GM18508 (cell line): ENCODE results near the gene ECEL1.
"Not testable (repeated sequence)": the region's sequence is repeated elsewhere in the genome, so short reads cannot be mapped to it uniquely, and the experiment has no call there.

Source experiments
- ATAC-seq: cut with Tn5 transposase; IDR thresholded peaks from one replicate; pipeline ENCODE4 v1.9.1; 2021; ENCODE audit warnings: moderate number of reproducible peaks; ENCODE audit not compliant: insufficient read depth, unreplicated experiment

Gene ECEL1

GRCh38 chr2:232487385-232488096 is at the start of gene ECEL1:
Gene ECEL1 (minus strand): TSS chr2:232487834. CDS start chr2:232486653, 1,181 bp downstream.
- ATAC-seq, result no peak

DNA sequence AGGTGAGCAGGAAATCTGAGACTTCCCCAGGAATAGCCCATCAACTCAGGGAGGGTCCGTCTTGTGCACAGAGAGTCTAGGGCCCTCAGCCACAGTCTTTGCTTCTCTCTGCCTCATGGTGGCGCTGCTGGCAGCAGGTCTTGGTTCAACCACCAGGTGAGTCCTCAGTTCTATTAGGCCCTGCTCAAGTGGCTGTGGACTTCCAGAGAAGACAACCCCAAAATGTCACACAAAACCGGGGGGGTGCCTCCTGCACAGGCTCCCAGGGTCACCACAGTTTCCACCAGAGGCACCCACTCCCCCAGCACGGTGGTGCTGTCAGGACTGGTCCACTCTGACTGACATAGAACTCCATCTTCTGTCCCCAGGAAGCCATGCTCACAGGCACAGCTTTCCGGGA is 49.4 kb upstream of the ECEL1 start:
- ATAC-seq, result no peak

DNA sequence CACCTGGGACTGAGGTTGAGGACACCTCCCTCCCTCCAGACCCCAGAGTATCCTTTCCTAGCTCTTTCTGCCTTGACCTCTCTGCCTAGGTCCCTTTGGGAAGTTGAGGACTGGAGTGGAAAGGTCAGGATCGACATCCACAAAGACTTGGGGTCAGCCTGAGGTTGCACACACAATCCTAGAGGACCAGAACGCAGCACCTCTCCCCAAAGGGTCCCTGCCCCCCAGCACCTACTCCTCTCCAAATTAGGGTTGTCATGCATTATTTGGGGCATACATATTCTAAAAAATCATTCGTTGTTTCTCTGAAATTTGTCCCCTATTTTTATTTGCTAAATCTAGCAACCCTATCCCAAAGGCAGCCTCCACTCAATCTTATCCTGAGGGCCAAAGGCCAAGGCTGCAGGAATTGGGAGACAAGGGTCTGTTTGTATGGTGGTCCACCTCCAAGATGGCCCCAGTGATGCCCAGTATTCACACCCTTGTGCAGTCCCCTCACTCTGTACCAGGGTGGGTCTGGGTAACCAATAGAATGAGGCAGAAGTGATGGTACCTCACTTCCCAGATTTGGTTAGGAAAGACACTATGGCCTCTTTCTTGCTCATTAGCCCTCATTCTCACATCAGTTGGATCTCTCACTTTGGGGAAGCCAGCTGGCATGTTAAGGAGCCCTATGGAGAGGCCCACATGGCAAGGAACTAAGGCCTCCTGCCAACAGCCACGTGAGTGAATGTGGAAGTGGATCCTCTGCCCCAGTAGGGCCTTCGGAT is 48.3 kb upstream of the ECEL1 start:
- ATAC-seq, result no peak

DNA sequence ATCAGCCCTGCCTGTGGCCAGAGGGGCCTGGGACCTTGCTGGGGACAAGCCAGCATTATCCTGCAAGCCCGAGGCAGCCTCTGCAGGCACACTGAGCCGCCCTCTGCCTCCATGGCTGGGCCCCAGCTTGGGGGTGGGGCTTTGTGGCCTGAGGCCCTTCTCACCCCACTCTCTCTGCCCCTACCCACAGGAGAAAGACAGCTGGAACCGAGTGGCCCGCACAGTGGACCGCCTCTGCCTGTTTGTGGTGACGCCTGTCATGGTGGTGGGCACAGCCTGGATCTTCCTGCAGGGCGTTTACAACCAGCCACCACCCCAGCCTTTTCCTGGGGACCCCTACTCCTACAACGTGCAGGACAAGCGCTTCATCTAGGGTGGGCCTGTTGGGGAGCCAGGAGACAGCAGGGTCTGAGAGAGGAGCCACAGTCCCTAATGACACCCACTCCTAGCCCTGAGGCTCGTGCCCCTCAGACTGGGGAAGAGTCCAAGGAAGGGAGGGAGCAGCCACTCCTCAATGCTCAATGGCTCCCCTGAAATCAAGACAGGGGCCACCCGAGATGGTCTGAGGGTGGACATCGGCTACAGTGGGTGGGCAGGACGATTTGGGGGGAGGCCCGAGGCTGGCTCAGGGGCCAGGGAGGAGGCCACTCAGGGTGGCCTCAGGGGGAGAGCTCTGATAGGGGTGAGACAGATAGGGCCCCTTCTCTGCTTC is 47.5 kb upstream of the ECEL1 start:
- ATAC-seq, result no peak

GRCh38 chr2:232533944-232534710 is 46.5 kb upstream of the ECEL1 start:
- no peak for ATAC-seq

GRCh38 chr2:232532821-232533220 is 45.2 kb upstream of the ECEL1 start:
- not testable (repeated sequence) for ATAC-seq

DNA sequence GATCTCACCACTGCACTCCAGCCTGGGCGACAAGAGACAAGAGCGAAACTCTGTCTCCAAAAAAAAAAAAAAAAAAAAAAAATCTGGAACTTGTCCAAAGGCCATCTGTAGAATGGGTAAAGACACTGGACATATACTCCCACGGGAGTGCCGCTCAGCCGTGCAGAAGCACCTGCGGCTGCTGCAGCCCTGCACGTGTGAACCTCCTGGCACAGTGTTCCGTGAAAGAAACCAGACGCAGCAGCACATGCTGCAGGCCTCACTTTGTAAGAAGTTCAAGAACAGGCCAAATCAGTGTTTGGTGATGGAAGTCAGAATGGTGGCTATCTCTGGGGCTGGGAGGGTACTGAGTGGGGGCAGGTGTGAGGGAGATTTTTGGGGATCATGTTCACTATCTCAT is 44.8 kb upstream of the ECEL1 start:
- no peak for ATAC-seq

DNA sequence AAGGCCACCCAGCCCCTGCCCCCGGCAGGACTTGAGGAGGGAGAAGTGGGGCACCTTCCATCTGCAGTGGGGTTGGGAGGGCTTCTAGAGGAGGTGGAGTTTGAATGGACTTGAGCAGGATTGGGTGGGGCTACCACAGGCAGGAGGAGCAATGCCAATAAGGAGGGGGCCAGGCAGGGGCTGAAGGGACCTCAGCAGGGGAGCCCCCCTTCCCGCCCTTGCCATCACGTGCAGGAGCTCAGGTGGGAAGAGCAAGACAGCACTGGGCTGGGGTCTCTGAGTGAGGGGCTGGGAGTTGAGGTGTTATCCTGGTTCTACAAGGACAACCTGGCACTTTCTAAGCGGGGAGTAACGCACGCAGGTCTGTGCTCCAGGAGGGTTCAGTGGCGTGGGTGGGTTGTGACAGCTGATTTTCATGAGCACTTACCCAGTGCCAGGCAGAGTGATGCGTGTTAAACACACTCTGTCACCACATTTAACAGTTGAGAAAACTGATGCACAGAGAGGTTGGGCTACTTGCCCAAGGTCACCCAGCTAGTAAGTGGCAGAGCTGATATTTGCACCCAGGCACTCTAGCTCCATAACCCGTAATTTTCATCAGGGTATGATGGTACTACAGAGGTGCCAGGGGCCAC is 43.1 kb upstream of the ECEL1 start:
- no peak for ATAC-seq

DNA sequence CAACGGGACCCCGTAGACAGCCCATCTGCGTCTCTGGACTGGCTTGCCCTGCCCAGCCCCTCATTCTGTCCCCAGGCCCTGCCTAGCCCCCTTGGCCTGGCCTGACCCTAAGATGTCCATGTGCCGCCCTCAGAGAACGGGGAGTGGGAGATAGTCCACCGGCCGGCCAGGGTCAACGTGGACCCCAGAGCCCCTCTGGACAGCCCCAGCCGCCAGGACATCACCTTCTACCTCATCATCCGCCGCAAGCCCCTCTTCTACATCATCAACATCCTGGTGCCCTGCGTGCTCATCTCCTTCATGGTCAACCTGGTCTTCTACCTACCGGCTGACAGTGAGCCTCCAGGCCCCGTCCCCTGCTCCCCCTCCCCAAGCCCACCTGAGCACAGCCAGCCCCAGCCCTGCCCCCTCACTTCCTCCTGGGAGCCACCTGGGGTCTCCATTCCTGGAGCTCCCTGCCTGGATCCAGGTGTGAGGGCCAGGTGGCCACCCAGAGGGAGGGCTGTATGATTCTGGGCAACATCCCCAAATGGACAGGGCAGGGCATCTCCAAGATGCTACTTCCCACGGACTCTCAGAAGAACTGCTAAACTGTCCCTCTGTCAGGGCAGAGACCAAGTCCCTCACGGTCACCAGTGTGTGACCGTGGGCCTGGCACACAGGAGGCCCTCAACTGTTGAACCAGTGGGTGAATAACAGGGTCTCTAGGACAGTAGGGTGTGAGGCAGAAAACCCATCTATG is 42.3 kb upstream of the ECEL1 start:
- no peak for ATAC-seq

DNA sequence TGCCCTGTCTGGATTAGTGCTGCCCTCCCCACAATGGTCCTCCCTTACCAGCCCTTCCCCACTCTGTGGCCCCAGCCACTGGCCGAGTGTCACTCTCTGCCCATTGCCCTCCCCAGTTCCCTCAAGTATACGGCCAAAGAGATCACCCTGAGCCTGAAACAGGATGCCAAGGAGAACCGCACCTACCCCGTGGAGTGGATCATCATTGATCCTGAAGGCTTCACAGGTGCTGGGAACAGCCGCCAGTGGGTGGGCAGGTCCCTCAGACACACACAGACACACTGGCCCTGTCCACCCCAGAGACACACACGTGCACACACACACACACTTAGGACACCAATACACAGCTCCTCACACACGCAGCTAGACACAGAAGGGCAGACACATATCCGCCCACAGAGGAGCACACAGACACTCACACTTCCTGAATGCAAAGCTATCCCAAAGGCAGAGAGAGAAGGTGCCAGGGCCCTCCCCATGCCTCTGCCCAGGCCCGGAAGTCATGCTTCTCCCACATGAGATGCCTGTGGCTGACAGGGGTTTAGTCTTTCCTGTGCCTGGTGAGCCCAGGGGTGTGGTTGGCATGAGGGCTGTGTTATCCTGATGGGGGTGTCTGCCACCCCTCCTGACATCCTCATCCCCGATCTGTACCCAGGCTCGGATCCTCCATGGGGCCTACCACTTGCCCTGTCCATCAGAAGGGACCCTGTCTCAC is 41.3 kb upstream of the ECEL1 start:
- no peak for ATAC-seq

DNA sequence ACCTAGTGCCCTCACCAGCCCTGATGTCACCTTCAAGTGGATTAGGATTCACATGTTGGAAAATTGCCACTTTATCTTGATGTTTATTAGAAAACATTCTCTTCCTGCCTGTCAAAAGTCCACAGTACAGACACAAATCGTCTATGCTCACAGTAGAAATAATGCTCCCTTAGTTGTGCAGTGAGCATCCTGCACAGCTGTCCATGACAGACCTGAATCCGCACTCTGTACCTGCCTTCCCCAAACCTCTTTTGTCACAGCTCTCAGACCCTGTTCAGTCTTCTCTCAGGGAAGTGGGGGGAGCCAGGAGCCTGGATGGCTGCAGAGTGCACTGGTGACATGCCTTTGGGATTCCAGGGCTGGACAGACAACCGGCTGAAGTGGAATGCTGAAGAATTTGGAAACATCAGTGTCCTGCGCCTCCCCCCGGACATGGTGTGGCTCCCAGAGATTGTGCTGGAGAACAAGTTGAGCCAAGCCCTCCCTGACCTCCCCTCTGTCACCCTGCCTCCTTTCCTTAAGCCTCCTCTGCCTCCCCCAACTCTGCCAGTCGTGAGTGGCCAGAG is 40.4 kb upstream of the ECEL1 start:
- ATAC-seq, result no peak

DNA sequence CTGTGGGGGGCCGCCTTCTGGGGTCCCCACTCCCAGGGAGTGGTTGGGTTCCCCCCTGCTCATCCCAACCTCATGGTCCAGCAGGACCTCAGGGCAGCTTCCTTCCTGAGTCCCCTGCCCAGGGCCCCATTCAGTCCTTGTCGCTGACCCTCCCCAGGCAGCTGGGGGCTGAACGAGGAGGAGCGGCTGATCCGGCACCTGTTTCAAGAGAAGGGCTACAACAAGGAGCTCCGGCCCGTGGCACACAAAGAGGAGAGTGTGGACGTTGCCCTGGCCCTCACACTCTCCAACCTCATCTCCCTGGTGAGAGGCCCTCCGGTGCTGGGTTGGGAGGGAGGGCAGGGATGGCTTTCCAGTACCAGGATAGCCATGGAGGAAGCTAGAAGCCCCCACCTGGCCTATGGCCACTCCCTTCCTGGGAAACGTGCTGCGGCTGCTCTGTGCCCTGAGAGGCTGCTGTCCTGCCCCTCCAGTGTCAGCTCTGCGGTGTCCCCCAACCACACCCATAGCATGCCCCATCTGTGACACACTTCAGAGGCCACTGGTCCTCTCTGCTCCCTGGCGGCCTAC is 38.8 kb upstream of the ECEL1 start:
- no peak for ATAC-seq

DNA sequence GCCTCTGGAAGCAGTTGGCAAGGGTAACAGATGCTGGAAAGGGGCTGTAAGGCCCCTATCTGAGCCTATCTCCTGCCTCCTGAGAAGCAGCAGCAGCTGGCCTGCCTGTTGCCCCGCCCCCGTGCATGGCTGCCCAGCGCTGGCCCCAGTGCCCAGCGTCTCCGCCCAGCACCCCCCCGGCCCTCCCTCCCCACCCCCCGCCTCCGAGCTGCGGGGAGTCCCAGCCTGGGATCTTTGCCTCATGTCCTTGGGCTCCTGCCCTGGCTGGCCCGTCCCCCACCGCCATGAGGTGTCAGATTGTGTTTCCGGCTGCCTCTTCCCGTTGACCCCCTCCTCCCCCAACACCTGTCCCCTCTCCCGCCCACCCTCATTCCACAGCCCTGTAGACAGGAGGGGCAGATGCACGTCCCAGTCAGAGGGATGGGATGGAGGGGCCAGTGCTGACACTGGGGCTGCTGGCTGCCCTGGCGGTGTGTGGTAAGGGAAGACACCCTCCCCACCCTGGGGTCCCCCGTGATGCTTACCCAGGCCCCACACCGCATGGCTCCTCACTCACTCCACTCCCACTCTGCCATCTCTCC is 38.2 kb upstream of the ECEL1 start, which contains the start of gene CHRND:
Gene CHRND, plus strand, starts transcription at position 370 of the 581 bp plus-strand sequence. Its CDS starts 56 bp downstream, at position 426.
- no peak for ATAC-seq

GRCh38 chr2:232525199-232525598 is 37.6 kb upstream of the ECEL1 start:
- ATAC-seq, result no peak

DNA sequence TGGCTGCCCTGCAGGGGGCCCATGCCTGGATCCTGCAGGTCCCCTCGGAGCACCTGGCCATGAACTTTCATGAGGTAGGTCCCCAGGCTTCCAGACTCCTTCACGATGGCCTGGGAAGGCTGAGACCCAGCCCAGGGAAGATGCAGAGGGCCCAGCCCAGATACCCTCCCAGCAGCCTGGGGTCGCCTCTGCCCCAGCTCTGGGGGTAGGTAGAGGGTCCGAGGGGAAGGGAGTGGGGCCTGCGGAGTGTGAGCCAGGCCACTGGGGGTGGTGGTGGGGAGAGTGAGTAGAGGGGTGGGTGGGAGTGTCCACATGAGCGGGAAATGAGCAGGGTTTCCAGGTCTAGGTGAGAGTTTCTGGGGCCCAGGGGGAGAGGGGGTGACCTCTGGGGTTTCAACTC is 37.1 kb upstream of the ECEL1 start:
- no peak for ATAC-seq

DNA sequence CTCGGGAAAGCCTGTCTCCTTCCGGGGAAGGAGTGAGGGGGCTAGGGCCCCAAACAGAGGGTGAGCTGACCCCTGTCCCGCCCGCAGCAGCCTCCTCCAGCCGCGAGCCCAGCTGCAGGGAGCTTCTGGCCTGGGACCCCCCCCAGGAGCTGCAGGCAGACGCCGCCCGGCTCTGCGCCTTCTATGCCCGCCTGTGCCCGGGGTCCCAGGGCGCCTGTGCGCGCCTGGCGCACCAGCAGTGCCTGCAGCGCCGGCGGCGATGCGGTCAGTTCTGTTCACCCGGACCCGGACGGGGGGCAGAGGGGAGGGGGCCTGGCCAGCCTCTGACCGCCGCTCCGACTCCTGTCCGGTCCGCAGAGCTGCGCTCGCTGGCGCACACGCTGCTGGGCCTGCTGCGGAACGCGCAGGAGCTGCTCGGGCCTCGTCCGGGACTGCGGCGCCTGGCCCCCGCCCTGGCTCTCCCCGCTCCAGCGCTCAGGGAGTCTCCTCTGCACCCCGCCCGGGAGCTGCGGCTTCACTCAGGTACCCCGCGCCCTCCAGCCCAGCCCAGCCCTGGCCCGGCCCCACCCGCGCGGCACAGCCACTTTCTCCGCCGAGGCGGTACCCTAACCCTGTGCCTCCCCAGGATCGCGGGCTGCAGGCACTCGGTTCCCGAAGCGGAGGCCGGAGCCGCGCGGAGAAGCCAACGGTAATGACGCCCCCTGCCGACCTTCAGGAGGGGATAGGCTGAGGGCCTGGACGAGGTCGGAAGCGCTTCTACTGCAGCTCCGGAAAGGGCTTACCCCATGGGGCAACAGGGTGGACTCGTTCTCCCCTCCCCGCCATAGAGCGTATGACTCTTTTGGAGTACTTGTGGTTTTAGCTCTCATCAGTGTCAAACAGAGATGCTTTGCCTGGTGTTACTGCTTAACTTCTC is 36.3 kb upstream of the ECEL1 start:
- no peak for ATAC-seq

GRCh38 chr2:232523402-232523681 is 35.7 kb upstream of the ECEL1 start:
- no peak for ATAC-seq
